Uterus (tissue), 2 donors: ENCODE data around the gene PLEKHO1.

ENCODE experiments used
- CTCF ChIP-seq, 4 experiments: fragments of 200-600 bp in 2 of 4; fragments of 450-650 bp in 2 of 4; sonication (generic) in 2 of 4; IDR thresholded peaks; one replicate each; pipeline ENCODE4 v1.5.1; 2016 to 2019; ENCODE audit warnings: antibody characterized with exemption in 4 of 4, mild to moderate bottlenecking in 2 of 4, moderate library complexity in 1 of 4
- POLR2A ChIP-seq, 2 donors: fragments of 450-650 bp; IDR thresholded peaks; one replicate each; pipeline ENCODE4 v1.6.1; 2016; ENCODE audit warnings: antibody characterized with exemption in 2 of 2, mild to moderate bottlenecking in 1 of 2, moderate library complexity in 1 of 2

- no peak for TF ChIP-seq POLR2A (IDR thresholded peaks at IDR 0.05)
- no peak for TF ChIP-seq CTCF (IDR thresholded peaks at IDR 0.05)
These were observed 37.8 kb downstream of the PLEKHO1 start for GRCh38 chr1:150187560-150187931.
